ENCODE measurements around the gene ADAMTS17.

ADAMTS17 gene

GRCh38 chr15:100193277-100193860 lies 148.4 kb downstream of the ADAMTS17 start:
- DNase-seq = no peak

- DNase-seq = no peak
Observed at GRCh38 chr15:100192097-100193080, 149.4 kb downstream of the ADAMTS17 start.

GRCh38 chr15:100191161-100191560 lies 150.6 kb downstream of the ADAMTS17 start:
- no peak for DNase-seq

- no peak for DNase-seq
Observed at GRCh38 chr15:100190675-100191074, 151.1 kb downstream of the ADAMTS17 start.

GRCh38 chr15:100189849-100190248 lies 151.9 kb downstream of the ADAMTS17 start:
- no peak for DNase-seq

GRCh38 chr15:100189319-100189718 lies 152.5 kb downstream of the ADAMTS17 start:
- DNase-seq = no peak

- DNase-seq = no peak
Observed at GRCh38 chr15:100187677-100188076, 154.1 kb downstream of the ADAMTS17 start.

GRCh38 chr15:100186960-100187359 lies 154.8 kb downstream of the ADAMTS17 start:
- no peak for DNase-seq

GRCh38 chr15:100186366-100186765 lies 155.4 kb downstream of the ADAMTS17 start:
- no peak for DNase-seq

GRCh38 chr15:100183921-100184495 lies 157.8 kb downstream of the ADAMTS17 start:
- DNase-seq = no peak

- no peak for DNase-seq
Observed at GRCh38 chr15:100180921-100181320, 160.9 kb downstream of the ADAMTS17 start.

- DNase-seq = no peak
Observed at GRCh38 chr15:100175406-100176114, 166.2 kb downstream of the ADAMTS17 start.

- DNase-seq = no peak
Observed at GRCh38 chr15:100174904-100175275, 166.9 kb downstream of the ADAMTS17 start.

GRCh38 chr15:100174159-100174903 lies 167.4 kb downstream of the ADAMTS17 start:
- DNase-seq = no peak

GRCh38 chr15:100172356-100173024 lies 169.3 kb downstream of the ADAMTS17 start:
- DNase-seq = no peak

- DNase-seq = no peak
Observed at GRCh38 chr15:100171411-100171810, 170.4 kb downstream of the ADAMTS17 start.

- DNase-seq = no peak
Observed at GRCh38 chr15:100170291-100171210, 171.2 kb downstream of the ADAMTS17 start.

- no peak for DNase-seq
Observed at GRCh38 chr15:100169615-100170290, 172.0 kb downstream of the ADAMTS17 start.

GRCh38 chr15:100168787-100169186 lies 173.0 kb downstream of the ADAMTS17 start:
- no peak for DNase-seq

GRCh38 chr15:100167884-100168375 lies 173.8 kb downstream of the ADAMTS17 start:
- no peak for DNase-seq

All from CD4-positive, alpha-beta T cell treated with Interferon gamma for 1 hour (primary cell).